Stimulated activated CD8-positive, alpha-beta memory T cell treated with anti-CD3 and anti-CD28 coated beads, Interleukin-12 subunit alpha, Interleukin-12 subunit beta, amount 100 ng/mL, for 4 hours (primary cell): Measurements from ENCODE around the gene SCN7A.
"Not testable (repeated sequence)": the region's sequence is repeated elsewhere in the genome, so short reads cannot be mapped to it uniquely, and the experiment has no call there.

Experiments used
- DNase-seq: peaks from one replicate; pipeline ENCODE4 v3.0.0-alpha.2; 2020; ENCODE audit warnings: low read depth

Gene SCN7A

GRCh38 chr2:166494140-166494624, at the start of gene SCN7A:
SCN7A (minus strand) TSS chr2:166494249; CDS start chr2:166477696, 16,553 bp downstream.
- no peak for DNase-seq

- DNase-seq, result no peak
These were observed 45.5 kb upstream of the SCN7A start for GRCh38 chr2:166539340-166540162.

GRCh38 chr2:166536111-166536510, 42.1 kb upstream of the SCN7A start:
- no peak for DNase-seq

- DNase-seq, result no peak
These were observed 27.1 kb upstream of the SCN7A start for GRCh38 chr2:166521155-166521554.

- DNase-seq, result no peak
These were observed 26.6 kb upstream of the SCN7A start for GRCh38 chr2:166520604-166521003.

GRCh38 chr2:166519391-166519962, 25.4 kb upstream of the SCN7A start:
- no peak for DNase-seq

GRCh38 chr2:166518634-166519390, 24.8 kb upstream of the SCN7A start:
- no peak for DNase-seq

- DNase-seq, result no peak
These were observed 23.5 kb upstream of the SCN7A start for GRCh38 chr2:166517533-166518061.

GRCh38 chr2:166516712-166517303, 22.8 kb upstream of the SCN7A start:
- no peak for DNase-seq

GRCh38 chr2:166513952-166514351, 19.9 kb upstream of the SCN7A start:
- DNase-seq, result no peak

- DNase-seq, result no peak
These were observed 5.2 kb upstream of the SCN7A start for GRCh38 chr2:166499281-166499680.

- DNase-seq, result no peak
These were observed 2.6 kb downstream of the SCN7A start for GRCh38 chr2:166491461-166491860.

GRCh38 chr2:166487171-166487570, 6.9 kb downstream of the SCN7A start:
- no peak for DNase-seq

- DNase-seq, result no peak
These were observed 8.4 kb downstream of the SCN7A start for GRCh38 chr2:166485558-166486178.

- DNase-seq, result no peak
These were observed 21.7 kb downstream of the SCN7A start for GRCh38 chr2:166472332-166472731.

- DNase-seq, result no peak
These were observed 25.7 kb downstream of the SCN7A start for GRCh38 chr2:166468124-166469024.

- no peak for DNase-seq
These were observed 29.9 kb downstream of the SCN7A start for GRCh38 chr2:166464187-166464586.

- DNase-seq, result no peak
These were observed 30.4 kb downstream of the SCN7A start for GRCh38 chr2:166463640-166464039.

GRCh38 chr2:166458674-166459073, 35.4 kb downstream of the SCN7A start:
- no peak for DNase-seq

GRCh38 chr2:166455823-166456222, 38.2 kb downstream of the SCN7A start:
- not testable (repeated sequence) for DNase-seq
